ENCODE results near the gene HRH3.

Gene HRH3

DNA sequence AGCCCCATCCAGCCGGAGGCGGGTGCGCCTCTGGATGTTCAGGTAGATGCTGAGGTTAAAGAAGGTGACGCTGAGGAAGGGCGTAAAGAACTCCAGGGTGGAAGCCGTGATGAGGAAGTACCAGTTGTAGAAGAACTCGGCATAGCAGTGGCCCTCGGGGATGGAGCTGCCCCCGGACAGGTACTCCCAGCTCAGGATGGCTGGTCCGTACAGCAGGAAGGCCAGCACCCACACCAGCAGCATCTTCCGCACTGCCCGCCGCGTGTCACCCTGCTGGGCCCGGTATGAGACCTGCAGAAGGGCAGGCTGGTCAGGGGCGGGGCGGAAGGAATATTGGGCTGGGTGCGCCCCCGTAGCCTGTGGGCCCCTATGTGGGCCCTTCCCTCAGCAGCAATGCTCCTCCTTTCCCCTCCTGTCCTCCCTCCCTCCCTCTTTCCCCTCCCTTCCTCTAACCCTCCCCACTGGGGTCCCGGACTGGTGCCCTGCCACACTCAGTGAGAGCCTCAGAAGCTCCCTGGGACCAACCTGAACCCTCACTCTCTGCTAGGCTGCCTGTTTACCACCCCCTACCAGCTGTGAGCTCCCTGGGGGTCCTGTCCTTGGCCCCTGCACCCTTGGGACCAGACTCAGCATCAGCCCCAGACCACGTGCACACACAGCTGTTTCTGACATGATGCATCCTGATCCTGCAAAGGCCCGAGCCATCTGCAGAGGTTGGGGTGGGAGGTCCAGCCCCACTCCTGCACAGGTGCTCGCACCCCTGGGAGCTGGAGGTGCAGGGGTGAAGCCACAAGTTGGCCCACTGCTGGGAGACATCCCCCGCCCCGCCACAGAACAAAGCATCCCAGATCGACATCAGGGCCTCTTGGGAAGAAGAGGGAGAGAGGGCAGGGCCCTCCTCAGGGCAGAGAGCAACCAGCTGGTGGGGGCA lies 3.2 kb downstream of the HRH3 start:
- CTCF ChIA-PET: no interaction called here
- no peak for TF ChIP-seq HDGF (IDR thresholded peaks at IDR 0.05; ENCODE audit: borderline replicate concordance)
- TF ChIP-seq, protein P1, sequence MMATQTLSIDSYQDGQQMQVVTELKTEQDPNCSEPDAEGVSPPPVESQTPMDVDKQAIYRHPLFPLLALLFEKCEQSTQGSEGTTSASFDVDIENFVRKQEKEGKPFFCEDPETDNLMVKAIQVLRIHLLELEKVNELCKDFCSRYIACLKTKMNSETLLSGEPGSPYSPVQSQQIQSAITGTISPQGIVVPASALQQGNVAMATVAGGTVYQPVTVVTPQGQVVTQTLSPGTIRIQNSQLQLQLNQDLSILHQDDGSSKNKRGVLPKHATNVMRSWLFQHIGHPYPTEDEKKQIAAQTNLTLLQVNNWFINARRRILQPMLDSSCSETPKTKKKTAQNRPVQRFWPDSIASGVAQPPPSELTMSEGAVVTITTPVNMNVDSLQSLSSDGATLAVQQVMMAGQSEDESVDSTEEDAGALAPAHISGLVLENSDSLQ (IDR thresholded peaks at IDR 0.05): no peak
- no peak for TF ChIP-seq FOXA1 (IDR thresholded peaks at IDR 0.05)
- no peak for TF ChIP-seq ARNT (IDR thresholded peaks at IDR 0.05)
- no peak for TF ChIP-seq BHLHE40 (IDR thresholded peaks at IDR 0.05; ENCODE audit: borderline replicate concordance)
- no peak for TF ChIP-seq ELF4 (IDR thresholded peaks at IDR 0.05)
- POLR2A ChIA-PET: interaction anchor here (0.7 to 1.3 kb wide), 2 partner anchors 151 to 170 kb away, joined by 3 read pairs; partner anchors contain the start of gene RPS21

DNA sequence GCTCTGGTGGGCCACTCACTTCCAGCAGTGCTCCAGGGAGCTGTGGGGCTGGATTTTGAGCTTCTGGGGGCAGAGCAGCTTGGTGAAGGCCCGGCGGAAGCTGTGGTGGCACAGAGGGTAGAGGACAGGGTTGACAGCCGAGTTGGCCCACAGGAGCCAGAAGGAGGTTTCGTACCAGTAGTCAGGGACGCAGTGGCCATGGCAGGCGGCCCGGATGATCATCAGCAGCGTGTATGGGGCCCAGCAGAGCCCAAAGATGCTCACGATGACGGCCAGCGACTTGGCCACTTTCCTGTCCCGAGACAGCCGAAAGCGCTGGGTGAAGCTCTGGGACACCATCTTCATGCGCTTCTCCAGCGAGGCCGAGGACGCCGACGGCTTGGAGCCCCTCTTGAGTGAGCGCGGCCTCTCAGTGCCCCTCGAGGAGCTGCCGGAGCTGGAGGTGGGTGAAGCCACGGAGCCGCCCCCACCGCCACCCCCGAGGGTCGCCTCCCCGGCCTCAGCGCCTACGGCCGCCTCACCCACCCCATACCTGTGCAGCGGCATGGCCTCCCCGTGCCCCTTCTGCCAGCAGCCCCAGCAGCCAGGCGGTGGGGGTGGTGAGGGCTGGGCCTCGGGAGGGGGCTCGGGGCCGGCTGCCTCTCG lies 4.0 kb downstream of the HRH3 start:
- ChIA-PET POLR2A (interaction anchor here (0.7 to 1.3 kb wide), 2 partner anchors 150 to 171 kb away, joined by 3 read pairs; partner anchors contain the start of gene RPS21), CTCF (no interaction called here)
- DNase-seq (ENCODE audit: extremely low spot score): no peak
- no peak for TF ChIP-seq ELF4 (IDR thresholded peaks at IDR 0.05)
- TF ChIP-seq FOXM1 (IDR thresholded peaks at IDR 0.05; ENCODE audit: borderline replicate concordance): no peak

More for the DNA sequence above, 3.2 kb downstream of the HRH3 start:
- no peak for DNase-seq (ENCODE audit: extremely low spot score)

DNA sequence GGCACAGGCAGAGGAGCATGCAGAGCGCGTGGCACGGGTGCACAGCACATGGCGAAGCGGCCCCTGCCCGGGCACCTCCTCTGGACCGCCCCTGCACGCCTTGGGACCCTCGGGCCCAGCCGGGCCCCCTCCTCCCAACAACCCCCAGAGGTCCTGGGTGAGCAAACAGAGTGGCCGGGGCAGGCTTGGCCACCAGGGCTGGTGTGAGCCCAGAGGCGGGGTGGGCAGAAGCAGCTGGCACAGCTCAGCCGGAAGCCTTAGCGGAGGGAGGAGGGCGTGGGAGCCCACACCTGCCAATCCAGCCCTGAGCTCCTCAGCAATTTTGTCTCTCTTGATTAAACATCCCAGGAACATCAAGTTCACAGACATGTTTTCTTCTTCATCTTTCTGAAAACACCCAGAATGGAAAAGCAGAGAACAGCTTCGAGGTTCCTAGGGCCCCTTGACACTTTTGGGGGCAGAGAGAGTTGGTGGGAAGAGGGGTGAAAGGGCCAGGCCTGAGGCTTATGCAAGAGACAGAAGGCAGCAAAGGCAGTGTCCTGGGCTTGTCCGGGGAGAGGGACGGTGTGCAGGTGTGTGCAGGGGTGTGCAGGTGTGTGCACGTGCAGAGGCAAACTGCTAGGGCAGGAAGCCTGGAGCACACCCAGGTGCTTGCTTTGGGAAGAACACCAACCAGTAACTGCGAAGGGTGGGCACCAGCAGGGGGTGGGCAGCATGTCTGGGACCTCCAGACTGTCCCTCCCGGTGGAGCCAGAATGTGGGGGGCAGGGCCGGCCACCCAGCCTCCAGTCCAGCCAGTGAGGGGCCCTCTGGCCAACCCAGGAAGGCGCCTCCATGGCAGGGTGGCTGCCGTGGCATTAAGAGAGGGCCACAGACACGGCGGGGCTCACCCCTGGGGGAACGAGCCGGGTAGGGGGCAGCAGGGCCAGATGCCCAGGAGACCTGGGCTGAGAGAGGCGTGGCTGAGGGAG lies 4.8 kb downstream of the HRH3 start:
- TF ChIP-seq FOXA1 (IDR thresholded peaks at IDR 0.05): no peak
- no peak for TF ChIP-seq LEF1 (IDR thresholded peaks at IDR 0.05; ENCODE audit: borderline replicate concordance)
- TF ChIP-seq, protein P1 (IDR thresholded peaks at IDR 0.05): no peak
- no peak for TF ChIP-seq BHLHE40 (IDR thresholded peaks at IDR 0.05; ENCODE audit: borderline replicate concordance)
- no peak for TF ChIP-seq FOXM1 (IDR thresholded peaks at IDR 0.05; ENCODE audit: borderline replicate concordance)
- TF ChIP-seq CTBP1 (IDR thresholded peaks at IDR 0.05; ENCODE audit: borderline replicate concordance): no peak
- no peak for TF ChIP-seq SUZ12 (IDR thresholded peaks at IDR 0.05)
- POLR2A ChIA-PET: no interaction called here
- CTCF ChIA-PET: no interaction called here
- DNase-seq (ENCODE audit: extremely low spot score): no peak

DNA sequence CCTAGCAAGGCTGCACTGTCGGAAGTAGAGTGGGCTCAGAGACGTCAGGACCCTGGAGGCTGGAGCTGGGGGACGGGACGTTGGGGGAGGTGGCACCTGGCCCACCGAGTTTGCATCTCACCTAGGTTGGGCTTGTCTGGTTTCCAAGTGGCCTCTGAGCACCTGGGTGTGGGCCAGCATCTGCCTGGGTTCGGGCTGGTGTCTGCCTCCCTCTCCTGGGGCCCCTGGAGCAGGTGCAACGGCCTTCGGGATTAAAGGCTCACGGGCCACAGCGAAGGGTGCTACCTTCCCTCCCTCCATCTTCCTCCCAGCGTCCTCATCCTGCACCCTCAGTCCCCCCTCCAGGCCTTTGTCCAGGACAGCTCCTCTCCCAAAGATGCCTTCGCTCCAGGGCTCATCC lies 6.0 kb downstream of the HRH3 start:
- DNase-seq (ENCODE audit: extremely low spot score): no peak
- TF ChIP-seq ELF4 (IDR thresholded peaks at IDR 0.05) (no peak), FOXM1 (IDR thresholded peaks at IDR 0.05; ENCODE audit: borderline replicate concordance) (no peak), FOXK2 (IDR thresholded peaks at IDR 0.05) (no peak), CTBP1 (IDR thresholded peaks at IDR 0.05; ENCODE audit: borderline replicate concordance) (no peak), LEF1 (IDR thresholded peaks at IDR 0.05; ENCODE audit: borderline replicate concordance) (no peak), SUZ12 (IDR thresholded peaks at IDR 0.05) (no peak), FOXA1 (IDR thresholded peaks at IDR 0.05) (no peak), TARDBP (IDR thresholded peaks at IDR 0.05) (no peak), ZNF384 (IDR thresholded peaks at IDR 0.05) (no peak), HDGF (IDR thresholded peaks at IDR 0.05; ENCODE audit: borderline replicate concordance) (no peak), L3MBTL2 (conservative IDR thresholded peaks at IDR 0.05) (no peak), NFRKB (IDR thresholded peaks at IDR 0.05) (no peak), SP1 (IDR thresholded peaks at IDR 0.05) (no peak), ARNT (IDR thresholded peaks at IDR 0.05) (no peak), BHLHE40 (IDR thresholded peaks at IDR 0.05; ENCODE audit: borderline replicate concordance) (no peak)
- TF ChIP-seq, protein P1 (IDR thresholded peaks at IDR 0.05): no peak
- ChIA-PET CTCF (no interaction called here), POLR2A (no interaction called here)

DNA sequence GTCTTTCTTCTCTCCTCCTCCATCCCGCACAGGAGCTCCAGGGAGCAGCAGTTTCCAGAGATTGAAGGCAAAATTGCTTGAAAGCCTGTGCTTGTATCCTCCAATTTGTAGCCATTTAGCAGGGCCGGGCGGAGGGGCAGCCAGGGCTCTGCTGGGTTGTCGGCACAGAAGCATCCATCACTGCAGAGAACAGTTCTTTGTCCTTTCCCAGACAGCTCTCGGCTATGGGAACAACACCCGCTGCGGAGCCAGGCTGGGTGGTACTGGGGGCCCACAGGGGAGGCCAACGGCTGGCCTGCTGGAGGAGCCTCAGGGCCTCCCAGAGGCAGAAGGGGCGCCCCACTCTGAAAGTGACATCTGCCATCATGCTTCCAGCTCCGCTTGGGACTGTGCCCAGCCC lies 7.8 kb downstream of the HRH3 start:
- no peak for DNase-seq (ENCODE audit: extremely low spot score)
- TF ChIP-seq CTBP1 (IDR thresholded peaks at IDR 0.05; ENCODE audit: borderline replicate concordance) (no peak), LEF1 (IDR thresholded peaks at IDR 0.05; ENCODE audit: borderline replicate concordance) (no peak), SUZ12 (IDR thresholded peaks at IDR 0.05) (no peak), ARNT (IDR thresholded peaks at IDR 0.05) (no peak), FOXA1 (IDR thresholded peaks at IDR 0.05) (no peak)
- TF ChIP-seq, protein P1 (IDR thresholded peaks at IDR 0.05): no peak
- POLR2A ChIA-PET: no interaction called here
- CTCF ChIA-PET: interaction anchor here (0.6 kb wide), 1 partner anchor 579 kb away, joined by 5 read pairs; no protein-coding TSS in a partner anchor

All from HEK293T (cell line).